ENCODE results near the gene GINS1. TPM values are rescaled to one million over a fixed set of nuclear protein-coding genes. Genes with fewer than 3 reads are reported as not detected.

Gene GINS1
- total and polyA plus RNA-seq, 2 donors (not counting 1 experiment from before 2014, with no cell fraction given) = 0.61 to 2.0 TPM

- no peak overlapping the region for H3K4me2 ChIP-seq (replicated peaks; ENCODE audit: low read depth, low read length, poor library complexity, severe bottlenecking)
- no peaks in the 10 kb centered on the region for H3K36me3 ChIP-seq (replicated peaks in 1 of 2; ENCODE audit: control extremely low read depth in 1 of 2, control insufficient read depth in 1 of 2, extremely low read depth in 1 of 2, insufficient read depth in 2 of 2, low read length in 1 of 2)
- H3K27ac ChIP-seq (ENCODE audit: low read length in 2 of 2) = no peak overlapping the region
- Mint-ChIP-seq H3K9me3 (ENCODE audit: insufficient read depth) (no peaks in the 10 kb centered on the region), H3K4me3 (no peak overlapping the region), H3K4me1 (no peaks in the 10 kb centered on the region), H3K27me3 (no peaks in the 10 kb centered on the region), H3K27ac (no peak overlapping the region)
- no peak overlapping the region for H2AFZ ChIP-seq (ENCODE audit: insufficient read depth, low read depth, low read length, poor library complexity, severe bottlenecking)
- no peak for DNase-seq
- ATAC-seq (ENCODE audit: low read depth) = no peak
- H3K27me3 ChIP-seq (replicated peaks in 1 of 4; ENCODE audit: control extremely low read depth in 1 of 4, control insufficient read depth in 3 of 4, insufficient read depth in 4 of 4, low read length in 3 of 4) = no peaks in the 10 kb centered on the region
- H3K9me3 ChIP-seq (ENCODE audit: control extremely low read depth in 1 of 3, control insufficient read depth in 2 of 3, insufficient read depth in 1 of 3, low read length in 2 of 3) = no peaks in the 10 kb centered on the region
- no peak overlapping the region for H3K4me3 ChIP-seq (ENCODE audit: control extremely low read depth in 1 of 5, extremely low read depth in 1 of 5, insufficient read depth in 1 of 5, low read depth in 2 of 5, low read length in 4 of 5)
- H3K4me1 ChIP-seq (ENCODE audit: control insufficient read depth in 2 of 2, insufficient read depth in 2 of 2, low read length in 2 of 2) = no peaks in the 10 kb centered on the region
- intact Hi-C loops (cut with micrococcal nuclease) = no loop called here
- no peak overlapping the region for H3K9ac ChIP-seq (ENCODE audit: low read length)
- 82% methylated on average over 8 of the region's 9 CpGs for WGBS (ENCODE audit: insufficient coverage)
- CTCF ChIA-PET = no interaction called here
- POLR2A ChIA-PET = no interaction called here
- no peak for TF ChIP-seq EZH2 (IDR thresholded peaks at IDR 0.05; ENCODE audit: borderline replicate concordance, insufficient read depth, low read depth, low read length, poor library complexity, severe bottlenecking)
- no peak for TF ChIP-seq CTCF (IDR thresholded peaks at IDR 0.05)
- no peaks in the 10 kb centered on the region for H4K20me1 ChIP-seq (ENCODE audit: control insufficient read depth, insufficient read depth, low read length, poor library complexity, severe bottlenecking)
- H3K79me2 ChIP-seq (ENCODE audit: control insufficient read depth, insufficient read depth, low read length) = no peaks in the 10 kb centered on the region
Observed at GRCh38 chr20:25496968-25497401, 89.5 kb downstream of the GINS1 start.

GRCh38 chr20:25497586-25498279 lies 90.3 kb downstream of the GINS1 start:
- Histone ChIP-seq H3K4me3 (ENCODE audit: control extremely low read depth in 1 of 5, extremely low read depth in 1 of 5, insufficient read depth in 1 of 5, low read depth in 2 of 5, low read length in 4 of 5) (no peak overlapping the region), H4K20me1 (ENCODE audit: control insufficient read depth, insufficient read depth, low read length, poor library complexity, severe bottlenecking) (no peaks in the 10 kb centered on the region), H3K79me2 (ENCODE audit: control insufficient read depth, insufficient read depth, low read length) (no peaks in the 10 kb centered on the region), H3K4me2 (replicated peaks; ENCODE audit: low read depth, low read length, poor library complexity, severe bottlenecking) (no peak overlapping the region), H3K27me3 (replicated peaks in 1 of 4; ENCODE audit: control extremely low read depth in 1 of 4, control insufficient read depth in 3 of 4, insufficient read depth in 4 of 4, low read length in 3 of 4) (no peaks in the 10 kb centered on the region), H3K36me3 (replicated peaks in 1 of 2; ENCODE audit: control extremely low read depth in 1 of 2, control insufficient read depth in 1 of 2, extremely low read depth in 1 of 2, insufficient read depth in 2 of 2, low read length in 1 of 2) (no peaks in the 10 kb centered on the region), H3K4me1 (ENCODE audit: control insufficient read depth in 2 of 2, insufficient read depth in 2 of 2, low read length in 2 of 2) (no peaks in the 10 kb centered on the region), H3K9ac (ENCODE audit: low read length) (no peak overlapping the region), H3K27ac (ENCODE audit: low read length in 2 of 2) (no peak overlapping the region), H3K9me3 (ENCODE audit: control extremely low read depth in 1 of 3, control insufficient read depth in 2 of 3, insufficient read depth in 1 of 3, low read length in 2 of 3) (no peaks in the 10 kb centered on the region), H2AFZ (ENCODE audit: insufficient read depth, low read depth, low read length, poor library complexity, severe bottlenecking) (no peak overlapping the region)
- Mint-ChIP-seq H3K27ac (no peak overlapping the region), H3K4me3 (no peak overlapping the region), H3K9me3 (ENCODE audit: insufficient read depth) (no peaks in the 10 kb centered on the region), H3K27me3 (no peaks in the 10 kb centered on the region), H3K4me1 (no peaks in the 10 kb centered on the region)
- DNase-seq (no peak), ATAC-seq (ENCODE audit: low read depth) (no peak)
- TF ChIP-seq EZH2 (IDR thresholded peaks at IDR 0.05; ENCODE audit: borderline replicate concordance, insufficient read depth, low read depth, low read length, poor library complexity, severe bottlenecking) (no peak), CTCF (IDR thresholded peaks at IDR 0.05) (no peak)
- ChIA-PET CTCF (no interaction called here), POLR2A (no interaction called here)
- 78% methylated on average over 21 of the region's 22 CpGs for WGBS (ENCODE audit: insufficient coverage)
- intact Hi-C loops (cut with micrococcal nuclease) = no loop called here

Measured in B cell (primary cell).